Suprapubic skin (tissue), 4 donors: ENCODE results near the gene STIP1. TPM values are rescaled to one million over a fixed set of nuclear protein-coding genes. Genes with fewer than 3 reads are reported as not detected.

Source experiments
- DNase-seq, 2 donors: peaks; one replicate each; pipeline ENCODE4 v3.0.0-alpha.2; 2019; ENCODE audit warnings: low spot score in 2 of 2
- H3K27ac ChIP-seq: fragments of 200-600 bp; sonication (generic); one replicate; pipeline ENCODE4 v1.5.1; 2019
- H3K27me3 ChIP-seq: fragments of 200-600 bp; sonication (generic); one replicate; pipeline ENCODE4 v1.5.1; 2019
- H3K36me3 ChIP-seq: fragments of 200-600 bp; sonication (generic); one replicate; pipeline ENCODE4 v1.5.1; 2019
- H3K4me1 ChIP-seq: fragments of 200-600 bp; sonication (generic); one replicate; pipeline ENCODE4 v1.5.1; 2019
- H3K4me3 ChIP-seq: fragments of 200-600 bp; sonication (generic); one replicate; pipeline ENCODE4 v1.5.1; 2019; ENCODE audit warnings: mild to moderate bottlenecking
- H3K9me3 ChIP-seq: fragments of 200-600 bp; sonication (generic); one replicate; pipeline ENCODE4 v1.5.1; 2019
- CTCF ChIP-seq, 2 donors: fragments of 200-600 bp in 1 of 2; fragments of 450-650 bp in 1 of 2; sonication (generic) in 1 of 2; IDR thresholded peaks; one replicate each; pipeline ENCODE4 v1.5.1; 2016 to 2019; ENCODE audit warnings: antibody characterized with exemption in 2 of 2, mild to moderate bottlenecking in 1 of 2, moderate library complexity in 1 of 2
- EP300 ChIP-seq: sonication (generic); formaldehyde crosslinking; IDR thresholded peaks from one replicate; pipeline ENCODE4 v1.6.1; 2017; ENCODE audit warnings: antibody characterized with exemption
- POLR2A ChIP-seq, 2 donors: fragments of 450-650 bp; IDR thresholded peaks; one replicate each; pipeline ENCODE4 v1.6.1; 2017; ENCODE audit warnings: antibody characterized with exemption in 2 of 2, mild to moderate bottlenecking in 2 of 2, moderate library complexity in 2 of 2
- POLR2AphosphoS5 ChIP-seq, 3 donors: sonication (generic); formaldehyde crosslinking; IDR thresholded peaks; one replicate each; pipeline ENCODE4 v1.6.1; 2017; ENCODE audit warnings: antibody characterized with exemption in 3 of 3
- WGBS: methylation state at CpG from one replicate; pipeline ENCODE4 v1.1.5; 2018; 5-methylcytosine and 5-hydroxymethylcytosine counted together
- total RNA-seq, 4 donors: library from RNA; depleted of rRNA; stranded (reverse); fragments of >200 nt; gene quantifications; one replicate each; pipeline ENCODE4 v1.1.0, GENCODE V29; 2016

Gene STIP1
- total RNA-seq, 4 donors from 2014 or later = 47.1 to 93.9 (median 87.4) TPM

GRCh38 chr11:64208086-64208795, 22.3 kb downstream of the STIP1 start:
- 78% methylated on average over 21 of the region's 23 CpGs for WGBS
- H3K27ac ChIP-seq = peak overlapping the region; percentile 81
- H3K27me3 ChIP-seq = no peaks in the 10 kb centered on the region
- DNase-seq = no peak
- peaks cover 24% of the 10 kb centered on the region for H3K36me3 ChIP-seq
- peak overlapping the region; percentile 45 for H3K4me3 ChIP-seq
- H3K4me1 ChIP-seq = peaks cover 36% of the 10 kb centered on the region
- H3K9me3 ChIP-seq = no peaks in the 10 kb centered on the region
- TF ChIP-seq CTCF (IDR thresholded peaks at IDR 0.05) (no peak), POLR2AphosphoS5 (IDR thresholded peaks at IDR 0.05) (no peak), POLR2A (IDR thresholded peaks at IDR 0.05) (no peak), EP300 (no peak)

- WGBS = 85% methylated on average over 18 of the region's 18 CpGs
- DNase-seq = no peak
- peaks cover 17% of the 10 kb centered on the region for H3K36me3 ChIP-seq
- H3K4me3 ChIP-seq = no peak overlapping the region
- no peaks in the 10 kb centered on the region for H3K27me3 ChIP-seq
- no peaks in the 10 kb centered on the region for H3K9me3 ChIP-seq
- TF ChIP-seq POLR2AphosphoS5 (IDR thresholded peaks at IDR 0.05) = no peak
- TF ChIP-seq EP300 = no peak
- no peak for TF ChIP-seq POLR2A (IDR thresholded peaks at IDR 0.05)
- no peak for TF ChIP-seq CTCF (IDR thresholded peaks at IDR 0.05)
- H3K4me1 ChIP-seq = peaks cover 36% of the 10 kb centered on the region
- peak overlapping the region; percentile 81 for H3K27ac ChIP-seq
These were observed 23.0 kb downstream of the STIP1 start for GRCh38 chr11:64208796-64209562.

- 90% methylated on average over 8 of the region's 8 CpGs for whole genome bisulfite sequencing
- Histone ChIP-seq H3K36me3 (peaks cover 14% of the 10 kb centered on the region), H3K27me3 (no peaks in the 10 kb centered on the region), H3K27ac (no peak overlapping the region), H3K4me1 (peaks cover 31% of the 10 kb centered on the region), H3K4me3 (no peak overlapping the region), H3K9me3 (no peaks in the 10 kb centered on the region)
- no peak for DNase-seq
- TF ChIP-seq EP300 = no peak
- no peak for TF ChIP-seq POLR2AphosphoS5 (IDR thresholded peaks at IDR 0.05)
- TF ChIP-seq CTCF (IDR thresholded peaks at IDR 0.05) = no peak
These were observed 23.5 kb downstream of the STIP1 start for GRCh38 chr11:64209563-64209843.

GRCh38 chr11:64210301-64211020, 24.5 kb downstream of the STIP1 start:
- Histone ChIP-seq H3K4me3 (no peak overlapping the region), H3K27me3 (no peaks in the 10 kb centered on the region), H3K4me1 (peaks cover 23% of the 10 kb centered on the region), H3K9me3 (no peaks in the 10 kb centered on the region), H3K27ac (no peak overlapping the region), H3K36me3 (peaks cover 13% of the 10 kb centered on the region)
- DNase-seq = no peak
- TF ChIP-seq POLR2A (IDR thresholded peaks at IDR 0.05) (no peak), CTCF (IDR thresholded peaks at IDR 0.05) (no peak), POLR2AphosphoS5 (IDR thresholded peaks at IDR 0.05) (no peak), EP300 (no peak)
- WGBS = 88% methylated on average over 5 of the region's 24 CpGs
